Right cardiac atrium (tissue), 5 donors: ENCODE measurements around the gene PITPNM3. TPM values are rescaled to one million over a fixed set of nuclear protein-coding genes. Genes with fewer than 3 reads are reported as not detected.

Experiments
- ATAC-seq, 2 donors: fragments of 200-7000 bp; cut with Tn5 transposase; one replicate each; pipeline versions ENCODE4 v1.8.0 to v1.9.1; 2020; ENCODE audit warnings: moderate library complexity in 2 of 2, mild to moderate bottlenecking in 1 of 2
- DNase-seq, 3 donors: peaks; one replicate each; pipeline ENCODE4 v3.0.0-alpha.2; 2020
- H3K27ac ChIP-seq: one replicate; pipeline ENCODE4 v1.5.1; 2013; ENCODE audit warnings: mild to moderate bottlenecking, low read length, control low read depth, moderate library complexity
- H3K27me3 ChIP-seq: one replicate; pipeline ENCODE4 v1.6.1; 2013; ENCODE audit not compliant: control insufficient read depth, insufficient read depth
- H3K4me1 ChIP-seq: one replicate; pipeline ENCODE4 v1.6.1; 2013; ENCODE audit warnings: low read length; ENCODE audit not compliant: control insufficient read depth, insufficient read depth
- H3K4me3 ChIP-seq: one replicate; pipeline ENCODE4 v1.5.1; 2013; ENCODE audit warnings: low read length, control low read depth
- H3K9me3 ChIP-seq: one replicate; pipeline ENCODE4 v1.6.1; 2013; ENCODE audit warnings: low read length; ENCODE audit not compliant: control insufficient read depth
- WGBS: extraction: QIAGEN DNeasy Blood & Tissue Kit; methylation state at CpG from one replicate; pipeline ENCODE4 v1.1.7; 2013; 5-methylcytosine and 5-hydroxymethylcytosine counted together
- intact Hi-C, 4 donors: fragments of 100-400 bp; cut with DNase I; formaldehyde crosslinking; loops; one replicate each; pipeline versions ENCODE4 v1.11.0 to v1.14.0; 2022 to 2023
- polyA plus RNA-seq: library from polyadenylated mRNA; stranded (reverse); fragments of 200-250 nt; gene quantifications from one replicate; pipeline ENCODE4 v1.2.3, GENCODE V29; 2013
- total RNA-seq, 4 donors: library from RNA; stranded (reverse); fragmentation: NEBNext Ultra II Directional; extraction: Animal tissue kit (Norgen Biotek cat#: 25700); gene quantifications; one replicate each; pipeline ENCODE4 v1.2.1, GENCODE V29; 2021
- donor health status: healthy with polysubstance abuse.
- donor health status: DM: no; HTN: yes; CAD: no.
- donor health status: DM: no; HTN: no; CAD: no.
- donor health status: DM: no; HTN: yes; CAD: no; lungs with severe emphysema.
- donor health status: DM: yes; HTN: yes; CAD: no.

PITPNM3 gene
- total and polyA plus RNA-seq, 5 donors: 0.95 to 3.4 (median 2.4) TPM

- intact Hi-C loops: no loop called here
- Histone ChIP-seq H3K4me3 (no peak overlapping the region), H3K27me3 (no peaks in the 10 kb centered on the region), H3K9me3 (no peaks in the 10 kb centered on the region), H3K4me1 (no peaks in the 10 kb centered on the region), H3K27ac (no peak overlapping the region)
- ATAC-seq (no peak), DNase-seq (no peak)
- WGBS: 76% methylated on average over 12 of the region's 12 CpGs
Measured at GRCh38 chr17:6508016-6508415, 48.3 kb downstream of the PITPNM3 start.

DNA sequence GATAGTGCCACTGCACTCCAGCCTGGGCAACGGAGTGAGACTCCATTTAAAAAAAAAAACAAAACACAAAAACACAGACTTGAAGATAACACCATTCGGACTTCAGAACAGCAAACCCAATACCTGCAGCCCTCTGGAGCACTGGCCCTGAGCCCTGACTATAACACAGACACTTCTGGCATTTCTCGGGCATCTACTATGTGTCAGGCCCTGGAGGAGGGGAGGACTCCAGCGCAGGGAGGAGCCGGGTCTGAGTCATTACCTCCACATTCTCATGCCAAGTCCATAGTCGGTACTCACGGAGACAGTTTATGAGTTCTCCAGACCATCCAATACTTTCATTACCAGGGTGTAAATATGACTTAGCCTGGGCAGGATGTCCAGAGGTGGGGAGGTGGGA is 48.8 kb downstream of the PITPNM3 start:
- ATAC-seq: peak; percentile 68 to 92
- DNase-seq: peak in 1 of 3 donors; percentile 48
- Histone ChIP-seq H3K4me1 (no peaks in the 10 kb centered on the region), H3K4me3 (no peak overlapping the region), H3K9me3 (no peaks in the 10 kb centered on the region), H3K27ac (no peak overlapping the region), H3K27me3 (no peaks in the 10 kb centered on the region)
- WGBS: 66% methylated on average over 7 of the region's 7 CpGs
- intact Hi-C loops: no loop called here

DNA sequence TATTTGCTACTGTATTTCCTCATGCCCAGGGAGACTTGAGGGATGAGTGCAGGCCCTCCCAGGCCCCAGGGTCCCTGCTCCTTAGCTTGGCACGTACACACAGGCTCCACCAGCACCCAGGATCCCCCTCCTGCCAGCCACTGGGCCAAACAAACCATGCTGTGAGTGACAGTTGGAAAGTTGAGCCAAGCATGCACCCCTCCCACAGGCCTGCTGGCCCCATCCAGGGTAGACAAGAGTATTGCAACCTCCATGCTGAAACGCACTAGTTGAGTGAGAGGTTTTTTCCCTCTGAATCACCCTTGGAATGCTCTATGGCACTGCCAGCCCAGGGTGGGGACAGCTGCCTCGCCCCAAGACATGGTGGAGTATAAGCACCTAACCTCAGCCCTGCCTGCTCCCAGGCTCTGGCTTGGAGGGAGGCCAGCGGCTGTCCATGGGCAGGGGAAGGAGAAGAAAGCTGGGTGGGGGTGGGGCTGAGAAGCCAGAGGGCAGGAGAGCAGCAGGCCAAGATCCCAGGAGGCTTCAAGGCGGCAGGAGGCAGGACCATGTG is 49.6 kb downstream of the PITPNM3 start:
- H3K4me3 ChIP-seq: no peak overlapping the region
- 68% methylated on average over 5 of the region's 5 CpGs for WGBS
- H3K27ac ChIP-seq: no peak overlapping the region
- DNase-seq (no peak), ATAC-seq (peak in 1 of 2 donors; percentile 40)
- intact Hi-C loops: no loop called here
- H3K9me3 ChIP-seq: no peaks in the 10 kb centered on the region
- H3K27me3 ChIP-seq: no peaks in the 10 kb centered on the region
- H3K4me1 ChIP-seq: no peaks in the 10 kb centered on the region

DNA sequence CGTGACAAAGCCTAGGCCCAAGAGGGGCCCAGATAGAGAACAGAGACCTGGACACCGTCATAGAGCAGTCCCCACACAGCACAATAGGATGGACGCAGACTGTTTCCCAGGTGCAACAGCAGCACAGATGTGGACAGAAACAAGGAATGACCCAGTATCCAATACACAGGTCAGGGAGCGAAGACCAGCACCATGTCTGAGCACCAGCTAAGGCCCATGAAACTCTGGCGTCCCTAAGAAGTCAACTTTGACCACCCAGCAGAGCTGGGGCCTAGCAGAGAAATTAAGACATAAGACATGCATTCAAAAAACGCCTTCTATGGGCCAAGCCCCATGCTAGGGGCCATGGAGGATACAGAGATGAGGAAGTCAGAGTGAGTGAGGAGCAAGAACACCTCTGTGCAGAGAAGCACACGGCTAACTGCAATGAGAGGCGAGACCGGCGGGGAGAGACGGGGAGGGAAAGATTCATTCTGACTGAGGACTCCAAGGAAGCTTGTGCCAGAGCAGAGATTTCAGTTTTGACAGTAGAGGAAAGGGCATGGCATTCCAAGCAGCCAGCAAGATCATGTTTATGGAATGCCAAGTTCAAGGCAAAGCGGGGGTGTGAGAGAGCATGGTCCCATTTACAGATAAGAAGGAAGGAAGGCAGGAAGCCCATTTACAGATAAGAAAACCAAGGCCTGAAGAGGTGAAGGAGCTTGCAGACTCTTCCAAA is 50.8 kb downstream of the PITPNM3 start:
- H3K27ac ChIP-seq: no peak overlapping the region
- intact Hi-C loops: no loop called here
- H3K27me3 ChIP-seq: no peaks in the 10 kb centered on the region
- no peak for ATAC-seq
- no peaks in the 10 kb centered on the region for H3K9me3 ChIP-seq
- no peak overlapping the region for H3K4me3 ChIP-seq
- DNase-seq: no peak
- H3K4me1 ChIP-seq: no peaks in the 10 kb centered on the region
- WGBS: 73% methylated on average over 12 of the region's 12 CpGs

DNA sequence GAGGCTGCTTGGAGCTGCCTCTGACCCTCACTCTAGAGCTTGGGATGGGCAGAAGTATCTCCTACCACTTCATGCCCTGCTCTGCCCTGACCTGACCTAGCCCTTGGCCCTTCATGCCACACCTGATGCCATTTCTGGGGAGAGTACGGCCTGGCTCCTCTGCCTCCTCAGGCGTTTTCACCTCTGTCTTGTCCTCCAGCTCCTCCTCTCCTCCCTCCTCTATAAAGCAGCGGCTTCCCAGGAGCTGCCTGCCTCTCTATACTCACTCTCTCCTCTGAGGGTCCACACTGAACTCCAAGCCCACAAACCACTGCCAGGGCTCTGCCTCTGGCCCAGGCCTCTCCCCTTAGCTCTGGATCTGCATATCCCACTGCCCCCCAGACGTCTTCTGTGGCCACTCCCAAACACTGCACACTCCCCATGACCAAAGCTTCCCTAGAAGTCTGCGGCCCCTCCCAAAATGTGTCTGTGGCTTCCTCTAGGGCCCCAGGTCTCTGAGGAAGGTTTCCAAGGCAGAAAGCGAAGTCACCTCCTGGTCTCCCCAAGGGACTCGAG is 52.6 kb downstream of the PITPNM3 start:
- Histone ChIP-seq H3K27ac (no peak overlapping the region), H3K4me3 (no peak overlapping the region), H3K27me3 (no peaks in the 10 kb centered on the region), H3K9me3 (no peaks in the 10 kb centered on the region), H3K4me1 (no peaks in the 10 kb centered on the region)
- 84% methylated on average over 7 of the region's 7 CpGs for WGBS
- DNase-seq: no peak
- intact Hi-C loops: no loop called here
- ATAC-seq: no peak

GRCh38 chr17:6502871-6503509 is 53.4 kb downstream of the PITPNM3 start:
- H3K4me3 ChIP-seq: no peak overlapping the region
- H3K27ac ChIP-seq: no peak overlapping the region
- no peaks in the 10 kb centered on the region for H3K27me3 ChIP-seq
- no peaks in the 10 kb centered on the region for H3K9me3 ChIP-seq
- no peaks in the 10 kb centered on the region for H3K4me1 ChIP-seq
- WGBS: 91% methylated on average over 8 of the region's 8 CpGs
- no peak for ATAC-seq
- DNase-seq: no peak
- intact Hi-C loops: no loop called here

DNA sequence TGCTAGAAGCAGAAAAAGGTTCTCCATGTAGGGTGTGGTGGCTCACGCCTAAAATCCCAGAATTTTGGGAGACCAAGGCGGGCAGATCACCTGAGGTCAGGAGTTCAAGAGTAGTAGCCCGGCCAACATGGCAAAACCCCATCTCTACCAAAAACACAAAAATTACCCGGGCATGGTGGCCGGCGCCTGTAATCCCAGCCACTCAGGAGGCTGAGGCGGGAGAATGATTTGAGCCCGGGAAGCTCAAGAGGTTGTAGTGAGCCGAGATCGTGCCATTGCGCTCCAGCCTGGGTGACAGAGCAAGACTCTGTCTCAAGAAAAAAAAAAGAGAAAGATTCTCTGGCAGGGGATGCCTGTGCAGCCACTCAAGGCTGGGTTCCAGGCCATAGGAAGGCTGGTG is 54.2 kb downstream of the PITPNM3 start:
- ATAC-seq (no peak), DNase-seq (no peak)
- Histone ChIP-seq H3K4me1 (no peaks in the 10 kb centered on the region), H3K27ac (no peak overlapping the region), H3K9me3 (no peaks in the 10 kb centered on the region), H3K27me3 (no peaks in the 10 kb centered on the region), H3K4me3 (no peak overlapping the region)
- intact Hi-C loops: no loop called here
- 95% methylated on average over 11 of the region's 11 CpGs for WGBS

- H3K4me3 ChIP-seq: no peak overlapping the region
- H3K27me3 ChIP-seq: no peaks in the 10 kb centered on the region
- peaks cover 3% of the 10 kb centered on the region for H3K4me1 ChIP-seq
- WGBS: 68% methylated on average over 3 of the region's 3 CpGs
- H3K27ac ChIP-seq: no peak overlapping the region
- H3K9me3 ChIP-seq: no peaks in the 10 kb centered on the region
- intact Hi-C loops: no loop called here
- no peak for ATAC-seq
- DNase-seq: no peak
Measured at GRCh38 chr17:6501359-6501758, 55.0 kb downstream of the PITPNM3 start.

DNA sequence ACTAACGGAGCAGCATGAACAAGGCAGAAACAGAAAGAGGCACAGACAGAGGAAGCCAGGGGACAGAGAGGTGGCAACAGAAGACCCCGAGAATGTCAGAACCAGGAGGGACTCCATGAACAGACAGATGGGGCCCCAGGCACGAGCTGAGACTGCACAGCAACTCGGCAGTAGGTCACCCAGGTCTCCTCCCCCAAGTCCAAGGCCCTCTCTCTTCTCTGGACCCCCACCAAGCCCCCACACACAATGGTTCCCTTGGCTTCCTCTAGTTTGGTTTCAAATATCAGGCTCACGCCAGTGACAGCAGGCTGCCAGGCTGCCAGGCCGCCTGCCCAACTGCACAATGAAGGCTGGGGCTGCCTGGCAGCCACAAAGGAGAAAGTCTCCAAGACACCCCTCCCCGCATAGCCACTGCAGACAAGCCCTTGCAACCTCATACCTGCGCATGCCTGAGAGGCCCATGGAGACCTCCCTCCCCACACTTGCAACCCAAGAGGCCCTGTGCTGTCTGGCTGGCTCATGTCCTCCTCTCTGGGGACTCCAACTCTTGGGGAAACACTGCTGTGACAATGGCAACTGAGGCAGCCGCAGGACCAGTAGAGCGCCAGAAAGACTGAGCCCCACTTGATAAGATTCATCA is 57.3 kb downstream of the PITPNM3 start:
- ATAC-seq: no peak
- Histone ChIP-seq H3K9me3 (no peaks in the 10 kb centered on the region), H3K4me1 (peaks cover 3% of the 10 kb centered on the region), H3K27ac (no peak overlapping the region), H3K27me3 (no peaks in the 10 kb centered on the region), H3K4me3 (no peak overlapping the region)
- intact Hi-C loops: no loop called here
- DNase-seq: peak in 1 of 3 donors; percentile 3
- 88% methylated on average over 10 of the region's 10 CpGs for WGBS

GRCh38 chr17:6498356-6498755 is 58.0 kb downstream of the PITPNM3 start:
- no peak for DNase-seq
- ATAC-seq: no peak
- no peaks in the 10 kb centered on the region for H3K27me3 ChIP-seq
- intact Hi-C loops: no loop called here
- WGBS: 81% methylated on average over 7 of the region's 7 CpGs
- no peak overlapping the region for H3K4me3 ChIP-seq
- H3K9me3 ChIP-seq: no peaks in the 10 kb centered on the region
- H3K27ac ChIP-seq: no peak overlapping the region
- peaks cover 3% of the 10 kb centered on the region for H3K4me1 ChIP-seq
